HCT116 (cell line): Measurements from ENCODE around the gene HNRNPH1.
"Not testable (repeated sequence)": the region's sequence is repeated elsewhere in the genome, so short reads cannot be mapped to it uniquely, and the experiment has no call there.

Source experiments
- ATF3 ChIP-seq: IDR thresholded peaks from 2 replicates; pipeline ENCODE4 v1.6.1; 2012
- CBX3 ChIP-seq: IDR thresholded peaks from 2 replicates; pipeline ENCODE4 v1.6.1; 2012; ENCODE audit warnings: low read depth
- CTCF ChIP-seq, 3 experiments: fragments of 200-600 bp in 1 of 3; sonication (generic) in 1 of 3; IDR thresholded peaks in 2 of 3; conservative IDR thresholded peaks in 1 of 3; 2 replicates each; pipeline ENCODE4 v1.5.1; 2012 to 2017; ENCODE audit warnings: low read depth in 2 of 3, low read length in 2 of 3, antibody characterized with exemption in 1 of 3, borderline replicate concordance in 1 of 3, control low read depth in 1 of 3, mild to moderate bottlenecking in 1 of 3, mixed read lengths in 1 of 3, mixed run types in 1 of 3, moderate library complexity in 1 of 3; ENCODE audit not compliant: insufficient read depth in 1 of 3
- EZH2 ChIP-seq: fragments of 200-600 bp; sonication (generic); IDR thresholded peaks from 2 replicates; pipeline ENCODE4 v1.6.1; 2017; ENCODE audit warnings: antibody characterized with exemption, mixed run types
- EZH2phosphoT487 ChIP-seq: fragments of 200-600 bp; IDR thresholded peaks from 2 replicates; pipeline ENCODE4 v1.6.1; 2018; ENCODE audit warnings: antibody characterized with exemption, borderline replicate concordance
- JUND ChIP-seq: IDR thresholded peaks from 2 replicates; pipeline ENCODE4 v1.6.1; 2012
- MAX ChIP-seq: IDR thresholded peaks from 2 replicates; pipeline ENCODE4 v1.6.1; 2012
- POLR2A ChIP-seq: IDR thresholded peaks from 2 replicates; pipeline ENCODE4 v1.7.0; 2011; ENCODE audit warnings: borderline replicate concordance; ENCODE audit not compliant: insufficient read depth, insufficient read length; ENCODE audit errors: extremely low read depth
- POLR2AphosphoS5 ChIP-seq: IDR thresholded peaks from 2 replicates; pipeline ENCODE4 v1.6.1; 2011; ENCODE audit warnings: mild to moderate bottlenecking, low read depth, low read length, moderate library complexity
- RAD21 ChIP-seq: IDR thresholded peaks from 2 replicates; pipeline ENCODE4 v1.6.1; 2012; ENCODE audit warnings: low read depth, mild to moderate bottlenecking
- ZNF274 ChIP-seq: fragments of 200-500 bp; sonication (Bioruptor generic); IDR thresholded peaks from 2 replicates; pipeline ENCODE4 v1.6.1; 2014; ENCODE audit warnings: mild to moderate bottlenecking, low read depth, low read length, inconsistent platforms

- not testable (repeated sequence) for TF ChIP-seq EZH2; POLR2AphosphoS5; CTCF (IDR thresholded peaks at IDR 0.05 in 2 of 3, conservative IDR thresholded peaks at IDR 0.05 in 1 of 3; ENCODE audit: borderline replicate concordance in 1 of 3, insufficient read depth in 1 of 3, low read depth in 2 of 3, low read length in 2 of 3); POLR2A; RAD21; ZNF274; EZH2phosphoT487; JUND; MAX; CBX3; ATF3
These were observed 15.8 kb upstream of the HNRNPH1 start for GRCh38 chr5:179639296-179639695.
